OCI-LY3 (cell line): ENCODE measurements around the gene XXYLT1.
A peak's percentile ranks its signal among the peaks of the same experiment; 100 is the strongest.

Source experiments
- H2AFZ ChIP-seq: fragments of 200-600, 300-600 bp; shearing (Covaris generic); 2 replicates; pipeline ENCODE4 v1.6.0; 2014; ENCODE audit warnings: antibody characterized with exemption, low read depth, low read length
- H3K27ac ChIP-seq: fragments of 200-600, 300-600 bp; sonication (generic); 2 replicates; pipeline ENCODE4 v1.5.1; 2014; ENCODE audit warnings: mild to moderate bottlenecking, low read length, moderate library complexity, mixed read lengths
- H3K27me3 ChIP-seq: fragments of 200-600, 300-600 bp; sonication (generic); 2 replicates; pipeline ENCODE4 v1.6.1; 2014; ENCODE audit warnings: low read depth, low read length, mixed read lengths
- H3K36me3 ChIP-seq: fragments of 200-600, 300-600 bp; sonication (generic); replicated peaks from 2 replicates; pipeline ENCODE3; 2014; ENCODE audit warnings: low read depth, low read length, mixed read lengths
- H3K4me1 ChIP-seq: fragments of 300-600, 200-600 bp; sonication (generic); 2 replicates; pipeline ENCODE4 v1.6.1; 2014; ENCODE audit warnings: low read length, mixed read lengths
- H3K4me2 ChIP-seq: fragments of 200-600, 300-600 bp; sonication (generic); 2 replicates; pipeline ENCODE4 v1.6.1; 2014; ENCODE audit warnings: low read length, mixed read lengths
- H3K4me3 ChIP-seq: fragments of 300-600, 200-600 bp; sonication (generic); 2 replicates; pipeline ENCODE4 v1.5.1; 2014; ENCODE audit warnings: antibody characterized with exemption, mild to moderate bottlenecking, low read length, moderate library complexity
- H3K79me2 ChIP-seq: fragments of 300-600, 200-600 bp; shearing (Covaris generic); 2 replicates; pipeline ENCODE4 v1.6.1; 2014; ENCODE audit warnings: mild to moderate bottlenecking, low read length, mixed read lengths
- H3K9ac ChIP-seq: fragments of 300-600, 200-600 bp; shearing (Covaris generic); 2 replicates; pipeline ENCODE4 v1.6.0; 2014; ENCODE audit warnings: mild to moderate bottlenecking, low read length, moderate library complexity
- H3K9me3 ChIP-seq: fragments of 200-600, 300-600 bp; shearing (Covaris generic); 2 replicates; pipeline ENCODE4 v1.6.1; 2014; ENCODE audit warnings: low read length, mixed read lengths; ENCODE audit not compliant: insufficient read depth
- H4K20me1 ChIP-seq: fragments of 200-600, 300-600 bp; sonication (generic); 2 replicates; pipeline ENCODE4 v1.6.1; 2016; ENCODE audit warnings: low read length, mixed read lengths; ENCODE audit not compliant: insufficient read depth
- EZH2phosphoT487 ChIP-seq: fragments of 200-600 bp; shearing (Covaris generic); IDR thresholded peaks from 2 replicates; pipeline ENCODE4 v1.6.1; 2018; ENCODE audit warnings: antibody characterized with exemption, mixed run types, low read depth
- TF ChIP-seq, protein P1 (sequence below): fragments of 200-600, 300-600 bp; sonication (generic); IDR thresholded peaks from 2 replicates; pipeline ENCODE4 v1.5.1; 2014; ENCODE audit warnings: antibody characterized with exemption, low read length, low read depth

Gene XXYLT1

DNA sequence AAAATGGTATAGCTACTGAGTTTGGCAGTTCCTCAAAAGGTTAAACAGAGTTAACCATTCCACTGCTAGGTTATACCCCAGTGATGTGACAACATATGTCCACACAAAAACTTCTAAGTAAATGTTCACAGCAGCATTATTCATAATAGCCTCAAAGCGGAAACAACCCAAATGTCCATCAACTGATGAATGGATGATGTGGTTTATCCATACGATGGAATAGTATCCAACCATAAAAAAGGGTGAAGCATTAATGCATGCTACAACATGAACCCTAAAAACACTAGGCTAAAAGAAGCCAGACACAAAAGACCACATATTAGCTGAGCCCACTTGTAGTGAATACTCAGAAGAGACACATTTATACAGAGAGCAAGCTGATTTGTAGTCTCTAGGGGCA, 9.0 kb downstream of the XXYLT1 start:
- Histone ChIP-seq H3K9me3 (no peaks in the 10 kb centered on the region), H3K36me3 (peaks cover 3% of the 10 kb centered on the region), H3K79me2 (peaks cover 41% of the 10 kb centered on the region), H3K4me3 (no peak overlapping the region), H3K9ac (no peak overlapping the region), H2AFZ (no peak overlapping the region), H4K20me1 (no peaks in the 10 kb centered on the region), H3K4me1 (peaks cover 17% of the 10 kb centered on the region), H3K4me2 (no peak overlapping the region), H3K27ac (no peak overlapping the region), H3K27me3 (no peaks in the 10 kb centered on the region)
- TF ChIP-seq, protein P1, sequence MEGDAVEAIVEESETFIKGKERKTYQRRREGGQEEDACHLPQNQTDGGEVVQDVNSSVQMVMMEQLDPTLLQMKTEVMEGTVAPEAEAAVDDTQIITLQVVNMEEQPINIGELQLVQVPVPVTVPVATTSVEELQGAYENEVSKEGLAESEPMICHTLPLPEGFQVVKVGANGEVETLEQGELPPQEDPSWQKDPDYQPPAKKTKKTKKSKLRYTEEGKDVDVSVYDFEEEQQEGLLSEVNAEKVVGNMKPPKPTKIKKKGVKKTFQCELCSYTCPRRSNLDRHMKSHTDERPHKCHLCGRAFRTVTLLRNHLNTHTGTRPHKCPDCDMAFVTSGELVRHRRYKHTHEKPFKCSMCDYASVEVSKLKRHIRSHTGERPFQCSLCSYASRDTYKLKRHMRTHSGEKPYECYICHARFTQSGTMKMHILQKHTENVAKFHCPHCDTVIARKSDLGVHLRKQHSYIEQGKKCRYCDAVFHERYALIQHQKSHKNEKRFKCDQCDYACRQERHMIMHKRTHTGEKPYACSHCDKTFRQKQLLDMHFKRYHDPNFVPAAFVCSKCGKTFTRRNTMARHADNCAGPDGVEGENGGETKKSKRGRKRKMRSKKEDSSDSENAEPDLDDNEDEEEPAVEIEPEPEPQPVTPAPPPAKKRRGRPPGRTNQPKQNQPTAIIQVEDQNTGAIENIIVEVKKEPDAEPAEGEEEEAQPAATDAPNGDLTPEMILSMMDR = no peak
- TF ChIP-seq EZH2phosphoT487 = no peak

DNA sequence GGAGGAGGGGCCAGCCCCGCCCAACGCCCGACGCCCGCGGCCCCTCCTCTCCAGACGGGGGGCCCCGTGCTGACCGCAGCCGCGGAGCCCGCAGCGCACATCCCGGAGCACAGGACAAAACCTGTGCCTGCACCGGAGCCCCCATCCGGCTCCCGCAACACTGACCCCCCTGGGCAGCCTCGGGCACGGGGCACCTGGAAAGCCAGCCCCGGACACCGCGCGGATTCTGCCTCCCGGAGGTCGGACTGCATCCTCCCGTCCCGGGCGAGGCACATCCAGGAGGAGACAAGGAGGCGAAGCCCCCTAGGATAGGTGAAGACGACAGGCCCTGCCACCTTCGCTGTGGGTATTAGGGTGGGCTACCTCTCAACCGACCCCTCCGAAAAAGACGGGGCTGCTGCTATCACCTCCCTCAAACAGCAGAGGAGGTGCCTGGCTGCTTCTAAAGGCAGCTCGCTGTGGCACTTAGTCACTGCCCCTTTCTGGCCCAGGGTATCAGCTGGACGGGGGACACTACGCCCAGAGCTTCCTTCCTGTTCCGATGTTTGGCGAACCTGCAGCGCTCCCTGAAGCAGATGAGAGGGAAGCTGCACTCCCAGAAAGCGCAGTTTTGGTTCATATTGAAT, 10.6 kb downstream of the XXYLT1 start:
- Histone ChIP-seq H4K20me1 (no peaks in the 10 kb centered on the region), H3K79me2 (peaks cover 36% of the 10 kb centered on the region), H3K4me1 (peaks cover 17% of the 10 kb centered on the region), H3K9me3 (no peaks in the 10 kb centered on the region), H3K27ac (no peak overlapping the region), H3K36me3 (no peaks in the 10 kb centered on the region), H3K9ac (peak overlapping the region; percentile 39), H2AFZ (no peak overlapping the region), H3K4me3 (peak overlapping the region; percentile 73), H3K27me3 (no peaks in the 10 kb centered on the region), H3K4me2 (peak overlapping the region; percentile 85)
- TF ChIP-seq, protein P1 = no peak
- no peak for TF ChIP-seq EZH2phosphoT487

DNA sequence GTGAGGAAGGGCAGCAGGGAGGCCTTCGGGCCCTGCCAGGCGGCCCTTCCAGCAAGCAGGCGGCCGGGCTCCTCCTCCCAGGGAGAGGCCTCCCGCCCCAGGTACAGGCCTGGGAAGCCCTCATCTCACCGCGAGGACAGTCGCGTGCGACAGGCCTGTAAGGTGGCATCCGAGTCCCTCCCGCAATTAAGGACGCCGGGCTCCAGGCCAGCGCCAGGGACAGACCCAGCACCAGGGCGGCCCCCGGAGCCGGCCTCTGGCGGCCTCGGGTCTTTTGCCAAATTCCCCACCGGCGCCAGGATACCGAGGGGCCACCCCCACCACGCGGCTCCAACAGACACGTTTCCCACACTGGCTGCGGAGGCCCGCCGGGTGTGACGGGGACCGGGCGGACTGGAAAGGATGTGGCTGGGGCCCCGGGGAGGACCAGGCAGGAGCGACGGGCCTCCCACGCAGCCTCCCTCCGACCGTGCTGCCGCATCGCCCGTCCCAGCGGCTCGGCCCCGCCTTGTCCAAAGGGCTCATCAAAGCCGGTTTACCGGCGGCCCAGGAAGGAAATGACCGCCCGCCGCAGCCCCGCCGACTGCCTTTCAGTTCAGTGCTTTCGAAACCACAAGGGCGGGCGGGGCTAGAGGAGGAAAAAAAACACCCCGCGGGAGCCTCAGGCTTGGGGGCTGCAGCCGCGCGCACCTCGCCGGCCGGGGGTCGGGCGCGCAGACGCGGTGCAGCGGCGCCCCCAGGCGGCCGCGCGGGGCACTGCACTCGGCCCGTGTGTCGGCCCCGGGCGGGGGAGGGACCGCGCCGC, 11.3 kb downstream of the XXYLT1 start:
- no peaks in the 10 kb centered on the region for H4K20me1 ChIP-seq

DNA sequence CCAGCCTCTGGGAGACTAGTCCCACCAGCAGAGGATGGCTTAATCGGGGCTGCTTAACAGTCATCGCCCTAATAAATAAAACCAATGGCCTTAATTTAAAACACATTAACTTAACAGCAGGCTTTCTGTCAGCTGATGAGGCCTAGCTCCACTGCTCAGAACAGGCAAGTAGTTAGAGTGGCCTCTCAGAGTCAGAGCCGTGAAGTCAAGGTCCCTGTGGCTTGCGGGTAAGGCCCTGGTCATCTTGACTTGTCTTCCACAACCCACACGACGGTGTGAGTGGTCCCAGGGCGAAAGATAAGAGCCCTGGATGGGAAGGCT, 11.8 kb downstream of the XXYLT1 start:
- H3K9me3 ChIP-seq = no peaks in the 10 kb centered on the region
- H3K27me3 ChIP-seq = no peaks in the 10 kb centered on the region
- peaks cover 29% of the 10 kb centered on the region for H3K79me2 ChIP-seq
- H3K27ac ChIP-seq = peak overlapping the region; percentile 49
- no peaks in the 10 kb centered on the region for H4K20me1 ChIP-seq
- peaks cover 17% of the 10 kb centered on the region for H3K4me1 ChIP-seq
- 0 out of 2 replicates have a peak overlapping the region, but pooled peaks have one; percentile 2 for H2AFZ ChIP-seq
- peak overlapping the region; percentile 74 for H3K9ac ChIP-seq
- no peaks in the 10 kb centered on the region for H3K36me3 ChIP-seq
- peak overlapping the region; percentile 73 for H3K4me3 ChIP-seq
- peak overlapping the region; percentile 92 for H3K4me2 ChIP-seq
- TF ChIP-seq, protein P1 = no peak
- TF ChIP-seq EZH2phosphoT487 = no peak

More for the DNA sequence above, 11.3 kb downstream of the XXYLT1 start:
- no peak for TF ChIP-seq EZH2phosphoT487
- TF ChIP-seq, protein P1 = peak; percentile 18; the same call in 1 of the 2 replicates
- Histone ChIP-seq H3K27ac (peak overlapping the region; percentile 49), H3K27me3 (no peaks in the 10 kb centered on the region), H3K9me3 (no peaks in the 10 kb centered on the region), H3K4me2 (peak overlapping the region; percentile 92), H3K4me1 (peaks cover 17% of the 10 kb centered on the region), H3K36me3 (no peaks in the 10 kb centered on the region), H3K9ac (peak overlapping the region; percentile 74), H3K79me2 (peaks cover 33% of the 10 kb centered on the region), H2AFZ (peak overlapping the region; percentile 2; the same call in 1 of the 2 replicates), H3K4me3 (peak overlapping the region; percentile 73)
